H1 (cell line): Measurements from ENCODE around the gene EPB41L5. TPM values are rescaled to one million over a fixed set of nuclear protein-coding genes. Genes with fewer than 3 reads are reported as not detected.

Experiments
- CTCF ChIA-PET: fragments of 300-600 bp; sonication (Branson Sonifier 250); formaldehyde crosslinking; loops from one replicate; lab custom pipeline; 2021; ENCODE audit not compliant: partially characterized antibody; lab: Charles Lee
- POLR2A ChIA-PET: fragments of 300-600 bp; sonication (Branson Sonifier 250); formaldehyde crosslinking; loops from one replicate; lab custom pipeline; 2021; ENCODE audit warnings: inconsistent platforms; ENCODE audit not compliant: partially characterized antibody; lab: Charles Lee
- DNase-seq, 2 experiments: peaks; one replicate each; pipeline versions ENCODE4 v3.0.0 to v3.0.0-alpha.2; 2010 to 2022; ENCODE audit warnings: low spot score in 2 of 2, low read depth in 1 of 2, mixed read lengths in 1 of 2
- FAIRE-seq: peaks from 2 replicates; lab custom pipeline; 2011; peaks lifted over from hg19 to GRCh38; lab: Jason Lieb, UNC
- H2AFZ ChIP-seq: 2 replicates; pipeline ENCODE4 v1.8.1; 2012; ENCODE audit warnings: low read length, inconsistent platforms
- H2AK5ac ChIP-seq: 2 replicates; pipeline ENCODE4 v1.6.1; 2013; ENCODE audit warnings: low read depth, low read length
- H2BK120ac ChIP-seq: replicated peaks from 2 replicates; pipeline ENCODE3; 2013; ENCODE audit warnings: low read depth, low read length, inconsistent platforms
- H2BK12ac ChIP-seq: 2 replicates; pipeline ENCODE4 v1.6.1; 2013; ENCODE audit warnings: low read depth, low read length
- H2BK15ac ChIP-seq: 2 replicates; pipeline ENCODE4 v1.6.1; 2013; ENCODE audit warnings: low read length
- H2BK20ac ChIP-seq: 2 replicates; pipeline ENCODE4 v1.6.1; 2013; ENCODE audit warnings: low read length
- H2BK5ac ChIP-seq: 2 replicates; pipeline ENCODE4 v1.6.1; 2013; ENCODE audit warnings: low read depth, low read length
- H3K14ac ChIP-seq: 2 replicates; pipeline ENCODE4 v1.6.1; 2013; ENCODE audit warnings: inconsistent platforms; ENCODE audit not compliant: insufficient read length
- H3K18ac ChIP-seq: 2 replicates; pipeline ENCODE4 v1.6.1; 2013; ENCODE audit warnings: low read length; ENCODE audit errors: extremely low read depth
- H3K23ac ChIP-seq: 2 replicates; pipeline ENCODE4 v1.6.1; 2013; ENCODE audit warnings: inconsistent platforms; ENCODE audit not compliant: insufficient read length
- H3K23me2 ChIP-seq: 2 replicates; pipeline ENCODE4 v1.6.1; 2013; ENCODE audit warnings: low read depth, low read length
- H3K27ac ChIP-seq: 2 replicates; pipeline ENCODE4 v1.6.1; 2011; ENCODE audit warnings: low read depth, low read length, inconsistent platforms
- H3K27me3 ChIP-seq, 4 experiments: replicated peaks in 1 of 4; 1 replicate in 1 of 4; 2 replicates in 3 of 4; pipeline versions ENCODE4 v1.6.1 to v1.8.1; 2011 to 2013; ENCODE audit warnings: low read length in 3 of 4, mild to moderate bottlenecking in 3 of 4, inconsistent platforms in 2 of 4, mixed read lengths in 2 of 4, moderate library complexity in 1 of 4; ENCODE audit not compliant: control insufficient read depth in 3 of 4, insufficient read depth in 3 of 4; ENCODE audit errors: extremely low read depth in 1 of 4
- H3K36me3 ChIP-seq, 4 experiments: 2 replicates each; pipeline versions ENCODE4 v1.6.1 to v1.8.1; 2011 to 2013; ENCODE audit warnings: mild to moderate bottlenecking in 4 of 4, low read length in 3 of 4, moderate library complexity in 2 of 4, control low read depth in 1 of 4, inconsistent platforms in 1 of 4; ENCODE audit not compliant: insufficient read depth in 4 of 4, control insufficient read depth in 2 of 4
- H3K4ac ChIP-seq: replicated peaks from 2 replicates; pipeline ENCODE3; 2013; ENCODE audit warnings: low read length, low read depth, mixed read lengths, inconsistent platforms; ENCODE audit not compliant: insufficient read length
- H3K4me1 ChIP-seq, 4 experiments: replicated peaks in 1 of 4; 1 replicate in 1 of 4; 2 replicates in 3 of 4; pipeline versions ENCODE4 v1.6.1 to v1.8.1; 2011 to 2013; ENCODE audit warnings: low read length in 3 of 4, inconsistent platforms in 2 of 4, mixed read lengths in 1 of 4; ENCODE audit not compliant: insufficient read depth in 4 of 4, control insufficient read depth in 3 of 4
- H3K4me2 ChIP-seq, 2 experiments: 2 replicates each; pipeline versions ENCODE4 v1.6.1 to v1.8.1; 2011 to 2013; ENCODE audit warnings: low read depth in 2 of 2, low read length in 2 of 2, control low read depth in 1 of 2, inconsistent platforms in 1 of 2, mild to moderate bottlenecking in 1 of 2; ENCODE audit not compliant: insufficient read depth in 1 of 2
- H3K4me3 ChIP-seq, 4 experiments: fragments of 200-600, 300-600 bp in 1 of 4; sonication (generic), shearing (Covaris generic), sonication (Bioruptor Twin) in 1 of 4; 2 replicates each; pipeline versions ENCODE4 v1.5.1 to v1.8.1; 2011 to 2016; ENCODE audit warnings: low read length in 4 of 4, low read depth in 3 of 4, control low read depth in 2 of 4, inconsistent platforms in 2 of 4, mild to moderate bottlenecking in 2 of 4, mixed read lengths in 1 of 4, moderate library complexity in 1 of 4; ENCODE audit not compliant: insufficient read depth in 2 of 4; ENCODE audit errors: extremely low read depth in 1 of 4
- H3K56ac ChIP-seq: replicated peaks from 2 replicates; pipeline ENCODE3; 2013; ENCODE audit warnings: low read depth, mild to moderate bottlenecking, mixed read lengths, low read length, inconsistent platforms; ENCODE audit not compliant: insufficient read length
- H3K79me1 ChIP-seq: 2 replicates; pipeline ENCODE4 v1.6.1; 2013; ENCODE audit warnings: low read depth, low read length, control low read depth
- H3K79me2 ChIP-seq, 2 experiments: 2 replicates each; pipeline versions ENCODE4 v1.6.1 to v1.8.1; 2012 to 2013; ENCODE audit warnings: low read length in 2 of 2, mild to moderate bottlenecking in 2 of 2, inconsistent platforms in 1 of 2; ENCODE audit not compliant: insufficient read depth in 2 of 2, control insufficient read depth in 1 of 2
- H3K9ac ChIP-seq, 4 experiments: replicated peaks in 1 of 4; 1 replicate in 1 of 4; 2 replicates in 3 of 4; pipeline versions ENCODE4 v1.6.1 to v1.8.1; 2011 to 2013; ENCODE audit warnings: low read depth in 3 of 4, low read length in 3 of 4, control low read depth in 2 of 4, mild to moderate bottlenecking in 2 of 4, moderate library complexity in 2 of 4, inconsistent platforms in 1 of 4; ENCODE audit errors: extremely low read depth in 1 of 4
- H3K9me3 ChIP-seq, 2 experiments: 2 replicates each; pipeline versions ENCODE4 v1.6.1 to v1.8.1; 2012 to 2013; ENCODE audit warnings: mild to moderate bottlenecking in 2 of 2, moderate library complexity in 2 of 2, control low read depth in 1 of 2, inconsistent platforms in 1 of 2, low read depth in 1 of 2, low read length in 1 of 2, mixed read lengths in 1 of 2; ENCODE audit not compliant: insufficient read depth in 2 of 2
- H4K20me1 ChIP-seq, 2 experiments: replicated peaks in 1 of 2; 2 replicates each; pipeline versions ENCODE3 to v1.8.1; 2011 to 2013; ENCODE audit warnings: inconsistent platforms in 2 of 2, low read length in 2 of 2, mild to moderate bottlenecking in 1 of 2; ENCODE audit not compliant: insufficient read depth in 2 of 2, control insufficient read depth in 1 of 2
- H4K5ac ChIP-seq: 2 replicates; pipeline ENCODE4 v1.6.1; 2013; ENCODE audit warnings: low read length, low read depth, mixed read lengths, inconsistent platforms; ENCODE audit not compliant: insufficient read length
- H4K8ac ChIP-seq: 2 replicates; pipeline ENCODE4 v1.8.0; 2013; ENCODE audit warnings: mild to moderate bottlenecking, moderate library complexity, low read length, inconsistent platforms; ENCODE audit not compliant: insufficient read depth; ENCODE audit errors: extremely low read depth
- H4K91ac ChIP-seq: replicated peaks from 2 replicates; pipeline ENCODE3; 2013; ENCODE audit warnings: low read length, mixed read lengths, inconsistent platforms; ENCODE audit not compliant: insufficient read length
- SP1 ChIP-seq: IDR thresholded peaks from 2 replicates; pipeline ENCODE4 v1.6.1; 2011; ENCODE audit warnings: low read depth, low read length
- WGBS, 2 experiments: shearing (Covaris generic) in 1 of 2; methylation state at CpG; one replicate each; pipeline versions ENCODE4 v1.1.6 to v1.1.7; 2013 to 2015; ENCODE audit warnings: low lambda C conversion rate in 2 of 2, mixed read lengths in 2 of 2, inconsistent platforms in 1 of 2, low coverage in 1 of 2, missing lambda C conversion rate in 1 of 2; ENCODE audit not compliant: insufficient replicate concordance in 2 of 2, insufficient coverage in 1 of 2, insufficient read length in 1 of 2; ENCODE audit errors: extremely low coverage in 1 of 2, missing lambda C conversion rate in 1 of 2; 5-methylcytosine and 5-hydroxymethylcytosine counted together
- polyA plus RNA-seq, 7 experiments: library from polyadenylated mRNA; depleted of rRNA in 3 of 7; stranded (reverse) in 5 of 7; unstranded in 2 of 7; fragments of >200 nt in 5 of 7; fragments of 200-250 nt in 2 of 7; gene quantifications; 1 replicate in 5 of 7; 2 replicates in 1 of 7; 4 replicates in 1 of 7; pipeline versions ENCODE4 v1.2.1 to v1.2.3, GENCODE V29; 2011 to 2013; ENCODE audit warnings: missing spikeins in 2 of 7, mixed read lengths in 2 of 7
- total RNA-seq: library from RNA; stranded (reverse); fragmentation: NEBNext Ultra II Directional; extraction: Animal tissue kit (Norgen Biotek cat#: 25700); gene quantifications from 2 replicates; pipeline ENCODE4 v1.2.1, GENCODE V29; 2021

EPB41L5 gene
- total and polyA plus RNA-seq, 2 of the 8 experiments (the other 6 are each of a cell fraction or from before 2014, with no cell fraction given), result 13.5 to 32.3 TPM

DNA sequence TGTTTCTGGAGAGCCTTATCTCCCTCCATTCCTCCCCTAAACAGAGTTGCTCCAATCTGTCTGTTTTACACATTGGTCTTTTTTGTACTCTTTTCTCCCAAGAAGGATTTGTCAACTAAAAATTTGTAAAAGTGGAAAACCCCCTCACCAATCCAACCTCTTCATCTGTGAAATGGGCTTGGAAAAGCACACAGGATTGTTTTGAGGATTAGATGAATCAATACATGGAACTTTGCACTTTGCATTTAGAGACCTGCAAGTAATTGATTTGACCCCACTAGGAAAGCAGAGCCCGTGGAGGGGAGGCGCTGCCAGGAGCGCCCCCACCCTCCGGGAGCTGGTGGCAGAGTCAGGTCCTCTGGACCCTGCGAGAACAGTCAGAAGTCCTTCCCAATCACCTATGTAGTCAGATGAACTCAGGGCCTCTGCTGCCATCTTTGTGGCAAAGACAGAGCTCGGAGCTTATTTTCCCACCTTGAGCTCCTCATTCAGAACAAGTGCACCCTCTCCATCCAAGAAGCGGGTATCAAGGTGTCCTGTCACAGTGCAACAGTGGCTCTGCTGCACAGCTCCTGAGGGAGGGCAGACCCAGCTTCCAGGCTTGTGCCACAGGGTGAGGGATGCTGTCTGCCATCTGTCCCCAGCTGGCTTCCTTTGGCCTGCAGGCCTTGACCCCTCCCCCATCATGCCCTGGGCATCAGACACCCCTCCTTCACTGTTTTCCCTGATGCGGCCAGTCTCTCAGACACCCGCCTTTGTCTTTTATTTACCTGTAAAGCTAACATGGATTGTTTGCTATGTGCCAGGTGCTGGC lies 212.1 kb downstream of the EPB41L5 start:
- Histone ChIP-seq H2BK20ac (no peak overlapping the region), H2BK15ac (no peak overlapping the region), H3K23ac (no peak overlapping the region), H3K79me1 (no peaks in the 10 kb centered on the region), H3K23me2 (peaks cover 3% of the 10 kb centered on the region; the same call in 1 of the 2 replicates), H3K79me2 (peaks cover 0 to 2% of the 10 kb centered on the region in 2 experiments; a peak in 1 of 4 replicates), H3K4ac (no peak overlapping the region), H3K4me2 (no peak overlapping the region; a peak in 1 of 4 replicates), H3K27me3 (peaks cover 13 to 45% (median 29%) of the 10 kb centered on the region in 4 experiments), H2AFZ (no peak overlapping the region), H3K14ac (no peak overlapping the region), H2BK12ac (no peak overlapping the region), H4K91ac (no peak overlapping the region), H3K9ac (no peak overlapping the region), H3K56ac (no peak overlapping the region), H3K36me3 (peaks cover 0 to 6% (median 0%) of the 10 kb centered on the region in 4 experiments; a peak in 3 of 8 replicates), H2AK5ac (no peak overlapping the region), H4K5ac (no peak overlapping the region), H2BK5ac (no peak overlapping the region), H4K8ac (no peak overlapping the region), H2BK120ac (no peak overlapping the region), H3K9me3 (peaks cover 7 to 9% of the 10 kb centered on the region in 2 experiments), H3K4me3 (no peak overlapping the region), H3K4me1 (peaks cover 0 to 7% (median 6%) of the 10 kb centered on the region in 4 experiments; a peak in 5 of 7 replicates), H4K20me1 (peaks cover 0 to 3% of the 10 kb centered on the region in 2 experiments), H3K18ac (no peak overlapping the region), H3K27ac (no peak overlapping the region)
- FAIRE-seq, result no peak
- TF ChIP-seq SP1, result no peak
- CTCF ChIA-PET, result interaction anchor here (0.7 to 1.6 kb wide), 4 partner anchors 17 to 241 kb away, joined by 3 to 11 read pairs (median 4); no protein-coding TSS in a partner anchor
- no peak for DNase-seq
- 88% methylated on average over 9 of the region's 9 CpGs; no CpG with 5 or more reads in 1 of the 2 experiments for WGBS, 2 experiments
- POLR2A ChIA-PET, result interaction anchor here (1.5 kb wide), 1 partner anchor 27 kb away, joined by 3 read pairs; the partner anchor contains the start of gene RALB
